ENCODE measurements around the gene COL15A1.

COL15A1 gene

DNA sequence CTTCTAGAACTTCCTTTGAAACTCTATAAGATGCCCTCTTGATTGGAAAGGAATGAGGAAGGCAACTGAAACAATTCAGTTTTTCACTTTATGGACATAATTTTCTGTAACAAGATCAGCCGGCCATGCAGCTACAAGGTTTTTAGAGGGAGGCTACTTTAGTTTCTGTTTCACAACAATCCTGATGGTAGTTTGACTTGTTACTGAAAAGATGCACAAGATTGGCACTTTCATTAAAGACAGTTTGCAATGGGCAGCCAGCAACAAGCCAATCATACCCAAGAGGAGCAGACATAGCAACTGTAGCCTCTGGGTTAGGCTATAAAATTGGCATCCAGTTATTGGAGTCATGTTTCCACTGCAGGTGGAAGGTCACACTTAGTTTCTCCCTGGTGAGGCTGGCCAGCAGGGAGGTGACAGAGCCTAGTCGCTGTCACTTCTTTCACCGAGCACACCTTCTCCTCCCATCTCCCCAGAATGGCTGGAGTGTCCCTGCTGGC, 87.0 kb downstream of the COL15A1 start:
- H3K4me1 Mint-ChIP-seq (ENCODE audit: low read depth), result peaks cover 46% of the 10 kb centered on the region

DNA sequence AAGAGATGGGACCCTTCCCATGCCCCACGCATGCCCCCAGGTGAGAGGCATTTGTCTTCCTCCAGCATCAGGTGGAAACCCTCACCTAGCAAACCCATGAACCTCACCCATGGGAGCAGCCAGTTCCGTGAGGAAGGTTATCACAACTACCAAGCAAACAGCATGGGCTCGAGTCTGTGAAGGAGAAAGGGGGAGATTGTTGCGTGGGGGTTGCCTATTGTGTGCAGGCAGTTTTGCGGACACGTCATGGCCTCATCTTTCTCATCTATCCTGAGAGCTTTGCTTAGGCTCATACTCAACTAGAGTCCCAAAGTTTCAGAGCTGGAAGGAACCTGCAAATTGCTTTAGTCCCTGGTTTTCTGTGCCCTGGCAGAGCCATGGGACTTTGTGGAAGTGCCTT, 87.6 kb downstream of the COL15A1 start:
- no peaks in the 10 kb centered on the region for H3K9me3 Mint-ChIP-seq
- H3K27me3 Mint-ChIP-seq, result peaks cover 42% of the 10 kb centered on the region
- intact Hi-C loops (cut with micrococcal nuclease), result no loop called here
- H3K4me1 Mint-ChIP-seq (ENCODE audit: low read depth), result peaks cover 43% of the 10 kb centered on the region
- H3K36me3 Mint-ChIP-seq (ENCODE audit: low read depth), result no peaks in the 10 kb centered on the region
- H3K27ac Mint-ChIP-seq, result no peak overlapping the region
- H3K4me3 Mint-ChIP-seq, result no peak overlapping the region

More for the DNA sequence above, 87.0 kb downstream of the COL15A1 start:
- H3K27ac Mint-ChIP-seq, result no peak overlapping the region
- no peak overlapping the region for H3K4me3 Mint-ChIP-seq
- H3K9me3 Mint-ChIP-seq, result no peaks in the 10 kb centered on the region
- no peaks in the 10 kb centered on the region for H3K36me3 Mint-ChIP-seq (ENCODE audit: low read depth)
- intact Hi-C loops (cut with micrococcal nuclease), result no loop called here
- peaks cover 40% of the 10 kb centered on the region for H3K27me3 Mint-ChIP-seq

DNA sequence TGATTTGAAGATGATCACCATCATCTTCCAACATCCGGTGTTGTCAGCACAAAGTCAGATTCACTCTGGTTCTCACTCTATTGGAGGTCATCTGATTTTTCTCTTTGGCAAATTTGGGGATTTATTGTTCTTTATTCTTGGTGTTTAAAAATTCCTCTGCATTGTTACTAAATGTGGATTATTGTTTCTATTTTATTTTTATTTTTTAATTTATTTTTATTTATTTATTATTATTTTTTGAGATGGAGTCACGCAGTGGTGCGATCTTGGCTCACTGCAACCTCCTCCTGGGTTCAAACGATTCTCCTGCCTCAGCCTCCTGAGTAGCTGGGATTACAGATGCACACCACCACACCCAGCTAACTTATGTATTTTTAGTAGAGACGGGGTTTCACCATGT, 88.3 kb downstream of the COL15A1 start:
- H3K27ac Mint-ChIP-seq, result no peak overlapping the region
- peaks cover 37% of the 10 kb centered on the region for H3K4me1 Mint-ChIP-seq (ENCODE audit: low read depth)
- no peaks in the 10 kb centered on the region for H3K36me3 Mint-ChIP-seq (ENCODE audit: low read depth)
- H3K9me3 Mint-ChIP-seq, result no peaks in the 10 kb centered on the region
- no peak overlapping the region for H3K4me3 Mint-ChIP-seq
- intact Hi-C loops (cut with micrococcal nuclease), result no loop called here
- H3K27me3 Mint-ChIP-seq, result peaks cover 41% of the 10 kb centered on the region

DNA sequence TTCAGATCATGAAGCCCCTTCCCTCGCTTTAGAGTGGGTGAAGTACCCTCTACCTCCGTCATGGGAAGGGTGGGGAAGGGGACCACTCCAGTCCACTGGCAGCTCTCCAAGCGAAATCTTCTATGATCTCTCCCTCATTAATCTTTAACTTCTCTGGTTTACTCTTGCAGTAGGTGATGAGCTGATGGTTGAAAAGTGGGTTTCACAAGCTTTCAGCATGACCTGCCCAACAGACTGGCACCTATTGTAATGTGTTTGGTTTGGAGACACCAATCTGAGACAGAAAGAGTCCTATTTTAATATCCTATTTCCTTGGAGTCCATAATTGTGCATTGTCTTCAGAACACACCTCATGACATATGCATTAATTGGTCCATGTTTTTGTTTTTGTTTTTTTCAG, 90.4 kb downstream of the COL15A1 start:
- no peaks in the 10 kb centered on the region for H3K36me3 Mint-ChIP-seq (ENCODE audit: low read depth)
- no peak overlapping the region for H3K4me3 Mint-ChIP-seq
- no peak overlapping the region for H3K27ac Mint-ChIP-seq
- peaks cover 51% of the 10 kb centered on the region for H3K27me3 Mint-ChIP-seq
- peaks cover 43% of the 10 kb centered on the region for H3K4me1 Mint-ChIP-seq (ENCODE audit: low read depth)
- no peaks in the 10 kb centered on the region for H3K9me3 Mint-ChIP-seq
- intact Hi-C loops (cut with micrococcal nuclease), result no loop called here

DNA sequence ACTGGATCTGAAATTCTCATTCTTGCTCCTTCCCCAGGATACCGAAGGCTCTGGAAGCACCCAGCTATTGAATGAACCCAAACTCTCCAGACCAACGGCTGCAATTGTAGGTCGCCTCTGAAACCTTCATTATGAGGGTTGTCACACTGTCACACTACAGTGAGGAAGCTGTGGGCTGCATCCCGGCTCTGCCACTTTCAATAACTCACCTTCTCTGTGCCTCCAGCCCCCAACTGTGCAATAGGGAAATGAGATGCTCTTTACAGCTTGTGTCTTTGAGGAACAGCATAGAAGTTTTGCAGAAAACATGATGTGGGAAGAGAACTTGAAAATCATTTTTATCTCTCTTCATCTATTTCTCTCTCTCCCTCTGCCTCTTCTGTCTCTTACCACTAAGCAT, 91.6 kb downstream of the COL15A1 start:
- intact Hi-C loops (cut with micrococcal nuclease), result loop anchor here (5.0 kb wide), 1 partner anchor 52 kb away; no protein-coding TSS in a partner anchor
- Mint-ChIP-seq H3K36me3 (ENCODE audit: low read depth) (no peaks in the 10 kb centered on the region), H3K27me3 (peaks cover 51% of the 10 kb centered on the region), H3K4me1 (ENCODE audit: low read depth) (peaks cover 44% of the 10 kb centered on the region), H3K9me3 (no peaks in the 10 kb centered on the region), H3K4me3 (no peak overlapping the region), H3K27ac (no peak overlapping the region)

DNA sequence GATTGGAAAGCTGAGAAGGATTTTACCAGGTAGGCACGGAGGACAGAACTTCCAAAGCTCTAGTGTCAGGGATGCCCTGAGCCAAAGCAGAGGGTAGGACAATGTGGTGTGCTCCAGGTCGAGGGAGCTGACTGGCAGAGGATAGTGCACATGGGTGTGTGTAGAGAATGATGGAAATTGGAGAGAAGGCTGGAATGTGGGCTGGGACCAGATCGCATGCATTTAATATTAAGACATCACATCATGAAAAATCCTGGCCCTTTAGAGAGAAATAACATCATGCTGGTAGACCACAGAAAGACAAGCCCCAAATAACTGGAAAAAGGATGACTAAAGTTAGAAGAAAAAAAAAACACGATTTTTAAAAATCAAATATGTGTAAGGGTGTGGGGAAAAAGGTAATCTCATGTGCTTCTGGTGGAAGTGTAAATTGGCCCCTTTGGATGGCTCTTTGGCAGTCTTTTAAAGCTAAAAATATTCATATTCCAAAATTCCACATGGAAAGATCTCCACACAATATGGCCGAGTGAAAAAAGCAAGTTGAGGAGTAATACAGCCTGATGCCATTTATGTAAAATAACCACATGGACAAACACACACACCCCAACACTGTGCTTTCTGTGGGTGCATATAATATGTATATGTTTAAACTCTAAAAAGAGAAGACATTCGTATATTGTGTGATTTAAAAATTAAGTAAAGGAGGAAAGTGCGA, 94.2 kb downstream of the COL15A1 start:
- H3K36me3 Mint-ChIP-seq (ENCODE audit: low read depth), result no peaks in the 10 kb centered on the region
- peaks cover 41% of the 10 kb centered on the region for H3K27me3 Mint-ChIP-seq
- intact Hi-C loops (cut with micrococcal nuclease), result loop anchor here (5.0 kb wide), 1 partner anchor 49 kb away; no protein-coding TSS in a partner anchor
- H3K4me3 Mint-ChIP-seq, result no peak overlapping the region
- no peaks in the 10 kb centered on the region for H3K9me3 Mint-ChIP-seq
- H3K27ac Mint-ChIP-seq, result no peak overlapping the region
- H3K4me1 Mint-ChIP-seq (ENCODE audit: low read depth), result peaks cover 49% of the 10 kb centered on the region

DNA sequence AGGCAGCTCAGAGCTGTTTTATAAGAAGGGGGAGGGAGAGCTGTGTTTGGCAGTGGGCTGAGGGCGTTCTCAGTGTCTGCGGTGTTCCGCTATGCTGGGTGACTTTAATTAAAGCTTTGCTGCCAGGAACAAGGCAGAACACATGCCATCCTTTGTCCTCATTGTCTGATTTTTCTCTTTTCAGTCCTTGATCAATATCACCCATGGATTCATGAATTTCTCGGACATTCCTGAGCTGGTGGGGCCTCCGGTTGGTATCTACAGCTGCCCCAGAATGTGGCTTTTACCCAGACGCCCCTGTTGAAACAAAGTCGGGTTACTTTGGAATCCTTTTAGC, 94.7 kb downstream of the COL15A1 start:
- intact Hi-C loops (cut with micrococcal nuclease), result loop anchor here (5.0 kb wide), 1 partner anchor 49 kb away; no protein-coding TSS in a partner anchor

DNA sequence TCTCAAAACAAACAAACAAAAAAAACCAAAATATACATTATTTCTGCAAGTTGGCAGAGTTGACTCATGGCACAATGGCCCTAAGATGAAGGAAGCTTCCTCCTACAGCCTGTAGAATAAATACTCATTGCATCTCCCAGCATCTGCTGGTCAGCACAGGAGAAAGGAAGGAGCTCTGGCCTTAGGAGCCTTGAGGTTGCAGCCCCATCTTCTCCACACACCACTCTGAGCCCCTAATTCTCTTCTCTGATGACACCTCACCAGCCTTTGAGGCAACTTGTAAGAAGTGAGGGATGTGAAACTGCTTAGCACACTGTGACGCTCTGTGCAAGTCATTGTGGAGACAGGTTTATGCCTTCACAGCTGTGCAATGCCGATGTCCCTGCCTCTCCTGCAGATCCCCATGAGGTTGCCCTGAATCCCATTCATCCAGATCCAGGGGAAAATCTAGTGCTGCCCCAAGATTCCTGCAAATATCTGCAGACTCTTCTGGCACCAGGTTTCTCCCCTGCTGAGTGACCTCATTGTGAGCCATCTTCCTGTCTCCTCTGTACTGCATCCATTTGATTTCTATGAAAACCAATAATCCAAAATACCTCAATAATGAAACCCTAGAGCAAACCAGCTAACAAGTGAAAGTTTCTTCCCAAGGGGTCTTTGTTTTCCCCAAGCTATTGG, 95.9 kb downstream of the COL15A1 start:
- peaks cover 4% of the 10 kb centered on the region for H3K9me3 Mint-ChIP-seq
- no peaks in the 10 kb centered on the region for H3K36me3 Mint-ChIP-seq (ENCODE audit: low read depth)
- intact Hi-C loops (cut with micrococcal nuclease), result loop anchor here (5.0 kb wide), 1 partner anchor 48 kb away; no protein-coding TSS in a partner anchor
- no peak overlapping the region for H3K4me3 Mint-ChIP-seq
- peaks cover 38% of the 10 kb centered on the region for H3K4me1 Mint-ChIP-seq (ENCODE audit: low read depth)
- H3K27me3 Mint-ChIP-seq, result peaks cover 48% of the 10 kb centered on the region
- peak overlapping the region; percentile 77 for H3K27ac Mint-ChIP-seq

More for the DNA sequence above, 94.7 kb downstream of the COL15A1 start:
- Mint-ChIP-seq H3K27me3 (peaks cover 45% of the 10 kb centered on the region), H3K36me3 (ENCODE audit: low read depth) (no peaks in the 10 kb centered on the region), H3K27ac (no peak overlapping the region), H3K4me1 (ENCODE audit: low read depth) (peaks cover 44% of the 10 kb centered on the region), H3K9me3 (no peaks in the 10 kb centered on the region), H3K4me3 (no peak overlapping the region)

DNA sequence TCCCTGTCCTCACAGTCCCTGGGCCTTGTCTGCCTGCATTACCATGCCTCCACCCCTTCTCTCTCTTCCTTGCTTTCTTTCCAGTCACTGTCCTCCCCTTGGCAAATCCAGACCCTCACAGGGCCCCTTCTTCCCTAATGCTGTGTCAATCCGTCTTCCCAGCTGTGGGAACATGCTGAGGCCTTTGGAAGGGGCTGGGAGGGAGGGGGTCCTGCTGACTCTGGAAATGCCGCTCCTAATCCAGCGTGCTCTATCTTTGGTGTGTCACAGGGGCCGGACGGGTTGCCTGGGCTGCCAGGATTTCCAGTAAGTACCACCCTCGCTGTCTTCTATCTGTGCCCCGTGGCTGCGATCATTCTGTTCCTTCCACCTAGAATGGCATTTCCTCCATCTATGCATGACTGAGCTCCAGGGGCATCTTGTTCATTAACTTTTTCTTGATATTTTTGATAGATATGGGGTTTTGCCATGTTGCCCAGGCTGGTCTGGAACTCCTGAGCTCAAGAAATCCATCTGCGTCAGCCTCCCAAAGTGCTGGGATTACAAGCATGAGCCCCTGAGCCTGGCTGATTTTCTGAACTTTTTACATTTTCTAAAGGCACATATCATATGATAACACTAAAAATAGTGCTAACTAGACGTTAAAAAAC, 96.7 kb downstream of the COL15A1 start:
- Mint-ChIP-seq H3K4me3 (no peak overlapping the region), H3K36me3 (ENCODE audit: low read depth) (no peaks in the 10 kb centered on the region), H3K9me3 (peaks cover 10% of the 10 kb centered on the region), H3K27me3 (peaks cover 51% of the 10 kb centered on the region), H3K27ac (peak overlapping the region; percentile 77), H3K4me1 (ENCODE audit: low read depth) (peaks cover 40% of the 10 kb centered on the region)
- intact Hi-C loops (cut with micrococcal nuclease), result no loop called here

DNA sequence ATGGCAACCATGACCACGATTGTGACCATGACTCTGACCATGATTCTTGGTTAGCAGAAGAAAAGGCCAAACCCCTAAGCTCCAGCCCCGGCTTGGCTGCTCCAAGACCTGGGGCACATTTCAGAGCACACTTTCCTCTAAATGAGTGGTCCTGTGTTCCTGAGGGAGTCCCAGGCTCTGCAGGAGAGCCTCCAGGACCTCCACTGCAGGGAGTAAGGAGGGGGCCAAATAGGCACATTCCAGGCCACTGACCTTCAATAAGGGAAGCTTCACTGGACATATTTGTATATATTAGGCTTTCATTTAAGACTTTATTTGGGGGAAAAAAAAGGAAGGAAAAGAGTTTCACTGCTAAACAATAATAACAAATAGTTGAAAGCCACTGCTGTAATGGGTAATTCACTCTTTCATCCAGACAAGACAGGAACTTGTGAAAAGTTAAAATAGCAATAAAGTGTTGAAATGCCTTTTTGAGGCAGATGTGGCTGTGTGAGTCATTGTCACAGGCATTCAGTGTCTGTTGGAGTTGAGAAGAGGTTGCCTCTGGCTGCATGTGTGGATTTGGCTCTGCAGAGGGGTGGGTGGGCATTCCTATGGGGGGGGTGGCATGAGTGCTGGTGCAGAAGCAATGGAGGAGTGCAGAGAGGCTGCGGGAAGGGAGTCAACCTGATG, 97.3 kb downstream of the COL15A1 start:
- Mint-ChIP-seq H3K36me3 (ENCODE audit: low read depth) (no peaks in the 10 kb centered on the region), H3K27ac (peak overlapping the region; percentile 77), H3K4me1 (ENCODE audit: low read depth) (peaks cover 36% of the 10 kb centered on the region), H3K27me3 (peaks cover 51% of the 10 kb centered on the region), H3K4me3 (no peak overlapping the region), H3K9me3 (peaks cover 10% of the 10 kb centered on the region)
- intact Hi-C loops (cut with micrococcal nuclease), result no loop called here

DNA sequence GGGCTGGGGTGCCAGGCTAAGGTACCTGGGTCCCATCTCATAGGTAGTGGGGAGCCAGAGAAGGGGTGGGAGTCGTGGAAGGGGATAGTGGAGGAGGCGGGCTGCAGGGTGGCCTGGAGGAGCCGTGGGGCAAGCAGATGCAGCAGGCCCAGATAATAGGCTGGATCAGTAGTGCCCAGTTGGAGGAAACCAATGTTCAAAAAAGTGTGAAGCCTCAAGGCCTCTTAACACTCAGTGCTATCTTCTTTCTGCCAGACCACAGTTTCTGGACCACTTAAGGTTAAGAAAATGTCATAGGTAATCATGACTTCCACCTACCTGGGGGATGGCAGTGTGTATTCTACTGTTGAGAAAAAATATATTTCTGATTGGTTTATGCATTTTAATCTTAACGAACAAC, 97.9 kb downstream of the COL15A1 start:
- Mint-ChIP-seq H3K27me3 (peaks cover 51% of the 10 kb centered on the region), H3K4me1 (ENCODE audit: low read depth) (peaks cover 40% of the 10 kb centered on the region), H3K36me3 (ENCODE audit: low read depth) (no peaks in the 10 kb centered on the region), H3K9me3 (peaks cover 10% of the 10 kb centered on the region), H3K4me3 (no peak overlapping the region), H3K27ac (peak overlapping the region; percentile 54)
- intact Hi-C loops (cut with micrococcal nuclease), result no loop called here

DNA sequence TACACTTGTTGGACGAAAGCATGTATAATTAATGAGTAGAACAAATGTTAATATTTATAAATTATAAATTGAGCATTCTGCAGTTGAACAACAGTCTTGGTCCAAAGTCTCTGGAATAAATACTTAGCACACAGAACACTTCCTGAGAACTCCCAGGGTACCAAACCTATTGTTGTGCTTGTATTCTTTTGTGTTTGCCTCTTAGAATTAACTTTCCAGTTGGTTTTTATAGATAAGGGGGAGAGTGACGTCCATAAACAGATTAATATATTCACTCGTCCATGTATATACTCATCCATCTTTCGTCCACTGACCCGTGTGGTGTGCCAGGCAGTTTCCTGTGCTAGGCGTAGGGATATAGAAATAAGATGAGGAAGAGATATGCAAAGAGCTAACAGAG, 98.9 kb downstream of the COL15A1 start:
- H3K9me3 Mint-ChIP-seq, result peaks cover 10% of the 10 kb centered on the region
- no peak overlapping the region for H3K4me3 Mint-ChIP-seq
- H3K36me3 Mint-ChIP-seq (ENCODE audit: low read depth), result no peaks in the 10 kb centered on the region
- H3K27me3 Mint-ChIP-seq, result peaks cover 55% of the 10 kb centered on the region
- intact Hi-C loops (cut with micrococcal nuclease), result no loop called here
- H3K27ac Mint-ChIP-seq, result no peak overlapping the region
- H3K4me1 Mint-ChIP-seq (ENCODE audit: low read depth), result peaks cover 47% of the 10 kb centered on the region

DNA sequence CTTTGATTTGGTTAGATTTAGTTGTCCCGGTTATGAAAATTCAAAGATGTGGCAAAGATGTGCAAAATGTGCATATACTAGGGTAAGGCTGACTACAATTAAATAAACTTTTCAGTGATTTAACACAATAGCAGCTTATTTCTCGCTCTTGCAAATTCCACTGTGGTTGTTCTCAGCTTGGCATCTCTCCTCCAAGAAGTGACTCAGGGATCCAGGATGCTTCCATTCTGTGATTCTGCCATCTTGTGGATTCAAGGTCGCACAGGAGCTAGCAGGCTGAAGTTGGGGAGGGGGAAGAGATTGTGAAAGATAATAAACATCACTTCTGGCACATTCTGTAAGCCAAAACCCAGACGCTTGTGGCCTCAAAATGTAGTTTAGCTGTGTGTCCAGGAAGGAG, 101.1 kb downstream of the COL15A1 start:
- Mint-ChIP-seq H3K27me3 (peaks cover 65% of the 10 kb centered on the region), H3K4me1 (ENCODE audit: low read depth) (peaks cover 39% of the 10 kb centered on the region), H3K27ac (no peak overlapping the region), H3K36me3 (ENCODE audit: low read depth) (no peaks in the 10 kb centered on the region), H3K4me3 (no peak overlapping the region), H3K9me3 (peaks cover 10% of the 10 kb centered on the region)
- intact Hi-C loops (cut with micrococcal nuclease), result no loop called here

DNA sequence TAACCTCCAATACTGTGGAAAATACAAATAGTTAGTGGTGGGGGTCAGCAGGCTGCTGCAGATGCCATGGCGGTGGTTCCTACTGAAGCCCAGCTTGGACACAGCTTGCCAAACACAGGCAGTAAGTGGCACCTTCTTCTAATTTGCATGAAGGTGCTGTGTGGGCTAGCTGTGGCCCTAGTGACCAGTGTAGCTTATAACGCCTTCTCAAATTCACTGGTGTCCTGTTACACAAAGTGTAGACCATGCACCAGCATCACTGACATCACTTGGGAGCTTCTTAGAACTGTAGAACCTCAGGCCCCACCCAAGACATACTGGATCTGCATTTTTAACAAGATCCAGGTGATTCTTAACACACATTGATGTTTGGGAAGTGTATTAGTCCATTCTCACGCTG, 102.4 kb downstream of the COL15A1 start:
- no peak overlapping the region for H3K27ac Mint-ChIP-seq
- H3K36me3 Mint-ChIP-seq (ENCODE audit: low read depth), result no peaks in the 10 kb centered on the region
- H3K4me3 Mint-ChIP-seq, result no peak overlapping the region
- intact Hi-C loops (cut with micrococcal nuclease), result no loop called here
- peaks cover 68% of the 10 kb centered on the region for H3K27me3 Mint-ChIP-seq
- peaks cover 31% of the 10 kb centered on the region for H3K4me1 Mint-ChIP-seq (ENCODE audit: low read depth)
- H3K9me3 Mint-ChIP-seq, result peaks cover 10% of the 10 kb centered on the region

Data from dendritic cell treated with granulocyte-macrophage colony-stimulating factor and Interleukin-4, amounts not matched to agents 40 ng/mL and 50 ng/mL, for 4 days (primary cell).